SH-SY5Y (cell line): ENCODE measurements around the gene PIBF1.

Experiments
- GATA2 ChIP-seq: IDR thresholded peaks from 2 replicates; pipeline ENCODE4 v1.6.1; 2011; ENCODE audit warnings: mild to moderate bottlenecking, low read depth, low read length
- GATA3 ChIP-seq: IDR thresholded peaks from 2 replicates; pipeline ENCODE4 v1.6.1; 2011; ENCODE audit warnings: low read depth, mild to moderate bottlenecking, low read length, moderate library complexity

GRCh38 chr13:72875233-72875632 is 93.3 kb downstream of the PIBF1 start:
- TF ChIP-seq GATA2, result no peak
- no peak for TF ChIP-seq GATA3
